ENCODE results near the gene PRAMEF7.
"Not testable (repeated sequence)": the region's sequence is repeated elsewhere in the genome, so short reads cannot be mapped to it uniquely, and the experiment has no call there.

PRAMEF7 gene

DNA sequence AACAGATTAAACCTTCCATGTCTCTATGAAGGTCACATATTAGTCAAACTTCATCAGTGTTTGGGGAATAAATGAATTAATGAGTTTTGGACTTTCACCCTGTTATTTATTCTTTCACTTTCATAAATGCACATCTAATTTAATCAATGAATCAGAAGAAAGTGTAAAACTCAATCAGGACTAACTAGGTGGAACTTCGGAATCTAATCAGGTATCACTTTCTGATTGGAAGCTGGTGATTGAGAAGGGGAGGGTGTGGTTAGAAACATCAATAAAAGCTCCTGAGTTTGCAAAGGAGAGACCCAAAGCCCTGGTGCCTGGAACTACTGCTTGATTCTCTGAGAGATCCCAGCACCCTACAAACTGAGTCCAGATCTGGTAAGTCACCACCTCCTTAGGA lies at the start of gene PRAMEF7:
TSS of gene PRAMEF7 (plus strand) at position 301 of the 400 bp plus-strand sequence. CDS start 1,083 bp downstream, outside the sequence.
- in situ Hi-C loops (cut with HindIII; ENCODE audit: low sequenced_read_pairs), result not testable (repeated sequence)

DNA sequence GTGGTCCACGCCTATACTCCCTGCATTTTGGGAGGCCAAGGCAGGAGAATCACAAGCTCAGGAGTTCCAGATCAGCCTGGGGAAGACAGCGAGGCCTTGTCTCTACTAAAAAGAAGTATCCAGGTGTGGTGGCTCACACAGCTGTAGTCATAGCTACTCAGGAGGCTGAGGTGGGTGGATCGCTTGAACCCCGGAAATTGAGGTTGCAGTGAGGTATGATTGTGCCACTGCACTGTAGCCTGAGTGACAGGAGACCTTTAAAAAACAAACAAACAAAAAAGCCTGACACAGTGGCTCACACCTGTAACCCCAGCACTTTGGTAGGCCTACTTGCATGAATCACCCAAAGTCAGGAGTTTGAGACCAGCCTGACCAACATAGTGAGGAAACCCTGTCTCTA lies 38.0 kb upstream of the PRAMEF7 start:
- in situ Hi-C loops (cut with HindIII; ENCODE audit: low sequenced_read_pairs), result not testable (repeated sequence)

DNA sequence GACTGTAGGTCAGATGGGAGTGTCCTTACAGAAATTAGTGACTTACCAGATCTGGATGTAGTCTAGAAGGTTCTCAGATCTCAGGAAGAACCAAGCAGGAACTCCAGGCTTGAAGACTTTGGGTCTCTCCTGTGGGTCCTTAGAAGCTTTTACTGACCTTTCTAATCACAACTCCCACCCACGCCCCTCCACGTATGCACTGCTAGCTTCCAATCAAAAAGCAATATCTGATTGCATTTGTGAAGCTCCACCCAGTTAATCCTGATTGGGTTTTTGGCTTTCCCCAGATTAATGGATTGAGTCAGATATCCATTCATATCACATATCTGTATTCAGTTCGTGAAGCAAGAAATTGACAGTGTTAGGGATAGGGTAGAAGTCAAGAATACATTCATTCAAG lies 30.3 kb upstream of the PRAMEF7 start, which contains the start of gene PRAMEF4:
TSS of gene PRAMEF4 (minus strand) at position 101 of the 400 bp plus-strand sequence. CDS start 2,807 bp downstream, outside the sequence.
- in situ Hi-C loops (cut with HindIII; ENCODE audit: low sequenced_read_pairs), result not testable (repeated sequence)

DNA sequence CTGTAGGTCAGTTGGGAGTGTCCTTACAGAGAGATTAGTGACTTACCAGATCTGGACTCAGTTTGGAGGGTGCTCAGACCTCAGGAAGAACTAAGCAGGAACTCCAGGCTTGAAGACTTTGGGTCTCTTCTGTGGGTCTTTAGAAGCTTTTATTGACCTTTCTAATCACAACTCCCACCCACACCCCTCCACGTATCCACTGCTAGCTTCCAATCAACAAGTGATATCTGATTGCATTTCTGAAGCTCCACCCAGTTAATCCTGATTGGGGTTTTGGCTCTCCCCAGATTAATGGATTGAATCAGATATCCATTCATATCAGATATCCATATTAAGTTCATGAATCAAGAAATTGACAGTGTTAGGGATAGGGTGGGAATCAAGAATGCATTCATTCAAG lies 18.2 kb upstream of the PRAMEF7 start, which contains the start of gene PRAMEF10:
TSS of gene PRAMEF10 (minus strand) at position 101 of the 400 bp plus-strand sequence. CDS start 2,423 bp downstream, outside the sequence.
- in situ Hi-C loops (cut with HindIII; ENCODE audit: low sequenced_read_pairs), result not testable (repeated sequence)

DNA sequence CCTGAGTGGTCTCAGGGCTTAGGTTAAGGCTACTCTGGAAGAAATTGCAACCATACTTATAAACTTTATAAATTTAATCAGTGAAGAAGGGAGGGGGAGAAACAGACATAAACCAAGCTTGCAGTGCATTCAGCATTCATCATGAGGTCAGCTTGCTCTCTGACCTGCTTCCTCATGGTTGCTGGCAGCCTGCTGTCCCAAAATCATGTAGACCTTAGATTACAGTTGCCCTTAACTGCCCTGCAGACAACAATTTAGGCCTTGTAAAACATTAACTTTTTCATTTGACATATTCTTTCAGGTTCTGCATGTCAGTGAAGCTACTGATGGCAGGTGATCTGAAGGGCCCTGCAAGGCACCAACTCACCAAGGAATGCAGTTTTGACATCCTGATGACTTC lies 17.2 kb upstream of the PRAMEF7 start:
- in situ Hi-C loops (cut with HindIII; ENCODE audit: low sequenced_read_pairs), result not testable (repeated sequence)

DNA sequence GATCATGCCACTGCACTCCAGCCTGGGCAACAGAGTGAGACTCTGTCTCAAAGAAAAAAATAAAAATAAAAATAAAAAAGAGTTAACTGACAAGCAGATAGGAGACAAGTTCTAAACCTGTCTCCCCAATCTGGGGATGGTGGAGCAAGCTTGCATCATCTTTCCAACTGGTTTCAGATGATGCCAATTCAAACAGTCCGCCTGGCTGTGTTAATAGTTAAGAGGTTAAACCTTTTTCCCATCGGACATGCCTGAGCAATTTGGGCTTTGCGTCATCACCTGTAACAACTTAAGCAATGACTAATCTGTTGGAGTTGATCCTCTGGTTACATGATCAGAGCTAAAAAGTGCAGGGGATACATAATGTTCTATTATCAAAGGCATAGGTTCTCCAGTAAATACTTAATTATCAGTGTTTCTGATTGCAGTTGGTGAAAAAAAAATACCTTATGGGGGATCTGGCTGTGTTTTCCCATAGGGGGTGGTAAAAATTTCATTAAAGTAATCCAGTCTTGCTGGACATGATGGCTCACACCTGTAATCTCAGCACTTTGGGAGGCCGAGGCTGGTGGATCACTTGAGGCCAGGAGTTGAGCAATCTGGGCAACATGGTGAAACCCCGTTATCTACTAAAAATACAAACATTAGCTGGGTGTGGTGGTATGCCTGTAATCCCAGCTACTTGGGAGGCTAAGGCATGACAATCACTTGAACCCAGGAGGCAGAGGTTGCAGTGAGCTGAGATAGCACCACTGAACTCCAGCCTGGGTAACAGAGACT lies 12.4 kb upstream of the PRAMEF7 start:
- in situ Hi-C loops (cut with HindIII; ENCODE audit: low sequenced_read_pairs), result not testable (repeated sequence)

DNA sequence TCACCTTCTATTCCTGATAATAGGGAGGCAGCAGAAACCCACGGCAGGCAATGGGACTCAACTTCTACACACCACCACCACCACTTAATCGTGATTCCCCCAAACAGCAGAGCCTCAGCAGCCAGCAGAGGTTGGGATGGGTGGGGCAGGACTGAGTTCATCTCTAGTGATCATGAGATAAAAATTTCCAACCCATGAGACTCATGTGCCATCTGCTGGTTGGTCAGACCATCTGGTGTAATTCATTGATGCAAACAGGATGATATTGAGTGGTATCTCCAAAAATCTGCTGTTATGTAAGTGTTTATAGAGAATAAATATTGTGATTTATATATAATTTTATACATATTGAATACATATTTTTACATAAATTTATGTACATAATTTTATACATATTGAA lies 5.3 kb downstream of the PRAMEF7 start:
- in situ Hi-C loops (cut with HindIII; ENCODE audit: low sequenced_read_pairs), result not testable (repeated sequence)

DNA sequence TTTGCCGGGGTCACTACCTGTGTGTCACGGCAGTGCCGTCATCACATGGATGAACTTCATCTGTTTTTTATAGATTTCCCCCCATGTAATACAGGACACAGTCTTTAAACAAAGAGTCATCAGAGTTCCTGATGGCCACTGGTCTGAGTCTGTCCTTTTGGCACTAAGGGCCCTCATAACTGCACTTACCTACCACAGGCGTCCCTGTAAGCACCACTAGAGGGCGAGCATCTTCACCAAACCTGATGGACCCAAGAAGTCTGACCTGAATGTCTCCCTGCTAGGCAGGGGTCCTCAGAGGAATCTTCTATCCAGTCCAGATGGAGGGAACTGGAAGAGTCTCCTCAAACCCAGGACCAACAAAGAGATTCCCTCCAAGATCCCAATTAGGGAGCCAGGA lies 8.0 kb downstream of the PRAMEF7 start:
- in situ Hi-C loops (cut with HindIII; ENCODE audit: low sequenced_read_pairs), result not testable (repeated sequence)

DNA sequence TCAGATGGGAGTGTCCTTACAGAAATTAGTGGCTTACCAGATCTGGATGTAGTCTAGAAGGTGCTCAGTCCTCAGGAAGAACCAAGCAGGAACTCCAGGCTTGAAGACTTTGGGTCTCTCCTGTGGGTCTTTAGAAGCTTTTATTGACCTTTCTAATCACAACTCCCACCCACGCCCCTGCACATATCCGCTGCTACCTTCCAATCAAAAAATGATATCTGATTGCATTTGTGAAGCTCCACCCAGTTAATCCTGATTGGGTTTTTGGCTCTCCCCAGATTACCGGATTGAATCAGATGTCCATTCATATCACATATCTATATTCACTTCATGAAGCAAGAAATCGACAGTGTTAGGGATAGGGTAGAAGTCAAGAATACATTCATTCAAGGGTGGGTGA lies 31.1 kb downstream of the PRAMEF7 start, which contains the start of gene PRAMEF6:
TSS of gene PRAMEF6 (minus strand) at position 101 of the 400 bp plus-strand sequence. CDS start 5,062 bp downstream, outside the sequence.
- in situ Hi-C loops (cut with HindIII; ENCODE audit: low sequenced_read_pairs), result not testable (repeated sequence)

All from DLD1 (cell line).